HG03039 (cell line): Measurements from ENCODE around the gene KIF5A.
A peak's percentile ranks its signal among the peaks of the same experiment; 100 is the strongest.

ENCODE experiments used
- ATAC-seq: cut with Tn5 transposase; IDR thresholded peaks from one replicate; pipeline ENCODE4 v1.9.1; 2021; ENCODE audit warnings: mild to moderate bottlenecking, moderate library complexity; ENCODE audit not compliant: unreplicated experiment

KIF5A gene

DNA sequence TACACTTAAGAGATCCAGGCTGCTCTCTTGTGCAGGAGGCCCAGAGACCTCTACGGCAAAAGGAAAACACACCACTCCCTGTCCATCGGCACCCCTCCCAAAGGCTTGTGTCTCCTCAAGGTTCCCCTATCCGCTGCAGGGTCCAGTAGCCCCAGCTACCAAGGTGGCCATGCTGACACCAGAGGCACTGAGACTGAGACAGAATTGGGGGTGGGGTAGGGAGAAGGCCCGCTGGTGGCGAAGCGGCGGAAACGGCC lies 30.1 kb upstream of the KIF5A start:
- peak; percentile 0 for ATAC-seq

DNA sequence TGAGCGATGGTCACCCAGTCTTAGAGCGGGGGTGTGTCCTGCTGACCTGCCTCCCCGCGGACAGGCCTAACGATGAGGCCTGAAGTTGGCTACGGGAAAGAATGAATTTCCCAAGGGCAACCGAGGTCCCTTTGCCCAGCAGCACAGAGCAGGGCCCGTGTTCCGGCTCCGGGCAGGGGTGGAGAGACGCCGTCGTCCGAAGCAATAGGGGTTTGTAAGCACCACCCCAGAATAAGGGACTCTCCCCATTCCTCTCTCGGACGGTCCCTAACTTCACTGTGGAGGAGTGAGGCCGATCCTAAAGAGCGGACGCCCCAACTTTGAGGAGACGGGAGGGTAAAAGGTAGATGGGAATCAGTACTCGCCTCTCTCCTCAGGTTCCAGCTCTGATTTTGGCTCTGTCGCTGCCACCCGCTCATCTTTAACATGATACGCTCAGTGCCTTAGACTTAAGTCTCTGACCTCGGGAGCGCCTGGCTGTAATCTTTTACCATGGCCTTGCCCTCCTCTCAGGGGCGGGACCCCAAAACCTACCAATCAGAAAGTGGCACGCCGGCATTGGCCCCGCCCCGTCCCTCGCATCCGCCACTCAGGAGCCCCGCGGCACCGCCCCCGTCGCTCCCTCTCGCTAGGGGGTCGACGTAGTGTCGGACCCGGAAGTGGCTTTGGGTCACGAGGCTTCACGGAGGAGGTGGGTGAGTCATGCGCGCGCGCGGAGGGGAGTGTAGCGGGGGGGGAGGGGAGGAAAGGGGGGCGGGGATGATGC lies 29.6 kb upstream of the KIF5A start, which contains the start of gene DDIT3:
TSS of gene DDIT3 (minus strand) at position 462 of the 766 bp plus-strand sequence. CDS start 3,108 bp downstream, outside the sequence.
- ATAC-seq, result peak; percentile 69

DNA sequence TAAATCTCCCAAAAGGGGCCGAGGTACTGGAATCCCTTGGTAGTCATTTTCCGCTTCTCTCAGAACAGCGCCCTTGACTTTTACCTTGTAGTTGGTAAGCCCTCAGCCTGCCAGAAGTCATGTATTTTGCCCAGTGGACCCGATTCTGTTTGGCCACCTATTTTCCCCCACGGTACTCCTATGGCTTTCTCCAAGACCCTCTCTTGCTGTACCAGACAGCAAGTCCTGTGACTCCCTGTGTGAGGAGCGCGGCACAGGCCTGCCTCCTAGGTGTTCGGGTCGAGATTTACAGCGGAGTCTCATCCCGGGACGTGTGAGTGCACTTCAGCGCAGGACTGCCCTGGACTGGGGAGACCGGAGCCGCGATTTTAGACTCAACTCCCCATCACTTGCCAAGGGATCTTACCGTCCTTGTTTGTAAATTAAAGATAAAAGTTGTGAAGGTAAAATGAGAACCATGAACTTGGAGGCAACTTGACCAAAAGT lies 28.3 kb upstream of the KIF5A start:
- ATAC-seq, result no peak

DNA sequence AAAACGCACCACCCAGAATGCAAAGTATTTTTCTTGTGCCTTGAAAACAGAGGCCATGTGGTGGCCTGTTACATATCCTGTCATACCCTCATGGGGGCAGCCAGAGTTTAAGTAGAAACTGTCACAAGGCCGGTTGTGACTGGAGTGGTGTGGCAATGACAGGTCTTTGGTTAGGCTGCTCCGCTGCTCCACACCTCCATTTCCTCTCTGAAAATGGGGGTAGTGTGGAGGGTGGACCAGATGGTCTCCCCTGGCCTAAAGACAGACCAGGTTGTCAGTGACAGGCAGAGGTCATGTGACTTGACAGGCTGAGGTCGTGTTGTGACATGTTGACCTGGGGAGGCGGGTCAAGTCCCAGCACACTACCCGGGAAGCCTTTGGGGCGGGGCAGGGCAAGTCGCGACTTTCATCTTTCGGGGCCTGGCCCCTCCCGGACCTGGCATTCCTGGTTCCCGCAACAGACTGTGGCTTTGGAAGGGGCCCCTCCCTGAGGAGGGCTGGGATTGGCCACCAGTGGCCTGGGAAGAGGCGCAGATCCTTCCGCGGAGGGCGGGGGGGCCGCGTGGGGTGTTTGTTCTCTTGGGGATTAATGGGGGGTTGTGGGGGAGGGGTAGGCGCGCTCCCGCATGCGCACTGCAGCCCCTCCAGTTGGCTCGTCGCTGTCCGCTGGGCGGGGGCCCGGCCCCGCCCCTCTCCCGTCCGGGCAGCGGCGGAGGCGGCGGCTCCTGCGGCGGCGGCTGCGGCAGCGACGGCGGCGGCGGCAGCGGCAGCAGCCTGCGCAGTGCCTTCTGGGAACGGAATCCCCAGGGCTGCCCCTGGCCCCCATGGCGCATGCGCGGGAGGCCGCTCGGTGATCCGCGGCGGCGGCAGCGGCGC lies 27.6 kb upstream of the KIF5A start, which contains the start of gene MBD6:
TSS of gene MBD6 (plus strand) at position 814 of the 876 bp plus-strand sequence. CDS start 1,480 bp downstream, outside the sequence.
- ATAC-seq, result peak; percentile 33

DNA sequence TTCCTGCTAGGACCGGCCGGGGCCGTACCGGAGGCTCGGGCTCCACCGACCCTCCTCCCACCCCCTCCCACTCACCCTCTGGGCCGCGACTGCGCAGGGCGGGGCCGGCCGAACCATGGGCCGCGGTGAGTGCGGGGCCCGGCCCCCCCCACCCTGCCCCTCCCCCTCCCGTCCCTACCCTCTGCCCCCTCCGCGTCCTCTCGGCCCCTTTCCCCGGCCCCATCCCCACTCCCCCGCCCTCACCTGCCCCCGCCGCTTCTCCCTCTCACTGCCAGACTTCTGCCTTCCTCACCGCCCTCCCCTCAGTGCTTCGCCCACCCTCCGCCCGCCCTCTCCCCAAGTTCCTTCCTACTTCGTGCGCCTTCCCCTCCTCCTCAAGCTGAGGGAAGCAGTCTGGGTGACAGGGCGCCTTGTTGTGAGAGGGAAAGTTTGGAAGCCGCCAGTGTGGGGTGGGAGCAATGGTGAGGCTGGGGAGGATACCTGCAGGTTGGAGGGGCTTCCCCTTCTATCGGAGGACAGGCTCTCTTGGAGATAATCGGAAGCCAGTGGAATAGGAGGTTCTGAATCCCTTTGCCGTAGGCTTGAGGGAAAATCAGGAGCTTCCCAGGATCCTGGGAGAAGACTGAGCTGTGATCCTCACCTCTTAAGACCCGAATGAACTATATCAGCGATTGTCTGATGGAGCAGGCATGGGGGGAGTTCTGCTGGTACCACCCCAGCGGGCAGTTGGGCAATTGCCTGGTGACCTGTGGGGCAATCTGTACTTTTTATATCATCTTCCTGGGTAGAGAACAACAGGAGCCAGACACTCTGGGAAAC lies 26.7 kb upstream of the KIF5A start:
- no peak for ATAC-seq

DNA sequence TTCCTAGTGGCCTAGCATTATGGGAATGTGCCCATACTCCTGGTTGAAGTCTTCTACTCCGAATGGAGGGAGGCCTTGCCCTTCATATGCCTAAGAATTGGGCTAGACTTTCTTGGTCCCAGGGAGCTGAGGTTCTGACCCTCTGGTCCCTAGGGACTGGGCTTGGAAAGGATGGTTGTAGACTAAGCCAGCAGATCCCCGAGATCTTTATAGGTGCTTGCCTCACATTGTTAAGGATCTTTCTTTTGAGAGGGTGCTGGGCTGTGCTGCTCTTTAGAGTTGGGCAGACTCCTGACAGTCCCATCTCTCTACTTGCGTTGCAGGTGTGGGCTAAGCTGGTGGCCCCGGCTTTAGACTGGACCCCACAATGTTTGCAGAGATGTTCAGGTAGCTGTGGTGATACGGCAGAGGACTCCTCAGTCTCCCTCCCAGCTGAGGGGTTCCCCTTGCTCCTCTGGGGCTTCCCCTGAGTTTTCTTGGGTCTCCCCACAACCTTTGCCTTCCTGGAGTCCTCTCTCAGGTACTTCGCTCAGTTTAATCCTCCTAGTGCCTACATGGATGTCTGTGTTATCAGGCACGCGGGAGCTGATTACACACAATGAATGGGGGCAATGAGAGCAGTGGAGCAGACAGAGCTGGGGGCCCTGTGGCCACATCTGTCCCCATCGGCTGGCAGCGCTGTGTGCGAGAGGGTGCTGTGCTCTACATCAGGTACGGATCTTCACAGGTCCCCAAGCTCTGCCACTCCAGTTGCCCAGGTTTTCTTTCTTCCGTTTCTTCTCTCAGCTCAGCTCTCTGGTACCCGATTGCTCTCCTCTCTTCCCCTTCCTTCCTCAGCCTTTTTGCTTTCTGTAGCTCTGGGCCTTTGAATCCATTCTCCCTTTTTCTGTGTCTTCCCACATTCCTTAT lies 25.9 kb upstream of the KIF5A start:
- ATAC-seq, result no peak

DNA sequence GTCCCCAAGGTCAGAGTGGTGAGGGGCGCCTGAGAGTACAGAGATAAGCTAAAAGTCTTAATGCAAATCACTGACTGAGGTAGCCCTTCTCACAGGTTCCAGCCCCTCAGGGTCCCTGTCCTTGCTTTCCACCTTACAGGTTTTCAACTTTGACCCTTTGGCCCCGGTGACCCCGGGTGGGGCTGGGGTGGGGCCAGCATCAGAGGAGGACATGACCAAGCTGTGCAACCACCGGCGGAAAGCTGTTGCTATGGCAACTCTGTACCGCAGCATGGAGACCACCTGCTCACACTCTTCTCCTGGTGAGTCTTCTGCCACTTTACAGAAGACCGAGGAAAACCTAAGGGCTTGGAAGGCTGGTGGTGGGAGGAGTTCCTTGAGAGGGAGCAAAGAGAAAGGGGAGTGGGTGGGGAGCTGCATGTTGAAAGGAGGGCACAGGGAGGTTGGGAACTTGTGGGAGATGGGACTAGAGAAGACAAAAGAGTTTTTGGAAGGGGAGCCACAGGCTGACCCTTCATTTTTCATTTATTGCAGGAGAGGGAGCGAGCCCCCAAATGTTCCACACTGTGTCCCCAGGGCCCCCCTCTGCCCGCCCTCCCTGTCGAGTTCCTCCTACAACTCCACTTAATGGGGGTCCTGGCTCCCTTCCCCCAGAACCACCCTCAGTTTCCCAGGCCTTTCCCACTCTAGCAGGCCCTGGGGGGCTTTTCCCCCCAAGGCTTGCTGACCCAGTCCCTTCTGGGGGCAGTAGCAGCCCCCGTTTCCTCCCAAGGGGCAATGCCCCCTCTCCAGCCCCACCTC lies 24.8 kb upstream of the KIF5A start:
- ATAC-seq, result no peak

DNA sequence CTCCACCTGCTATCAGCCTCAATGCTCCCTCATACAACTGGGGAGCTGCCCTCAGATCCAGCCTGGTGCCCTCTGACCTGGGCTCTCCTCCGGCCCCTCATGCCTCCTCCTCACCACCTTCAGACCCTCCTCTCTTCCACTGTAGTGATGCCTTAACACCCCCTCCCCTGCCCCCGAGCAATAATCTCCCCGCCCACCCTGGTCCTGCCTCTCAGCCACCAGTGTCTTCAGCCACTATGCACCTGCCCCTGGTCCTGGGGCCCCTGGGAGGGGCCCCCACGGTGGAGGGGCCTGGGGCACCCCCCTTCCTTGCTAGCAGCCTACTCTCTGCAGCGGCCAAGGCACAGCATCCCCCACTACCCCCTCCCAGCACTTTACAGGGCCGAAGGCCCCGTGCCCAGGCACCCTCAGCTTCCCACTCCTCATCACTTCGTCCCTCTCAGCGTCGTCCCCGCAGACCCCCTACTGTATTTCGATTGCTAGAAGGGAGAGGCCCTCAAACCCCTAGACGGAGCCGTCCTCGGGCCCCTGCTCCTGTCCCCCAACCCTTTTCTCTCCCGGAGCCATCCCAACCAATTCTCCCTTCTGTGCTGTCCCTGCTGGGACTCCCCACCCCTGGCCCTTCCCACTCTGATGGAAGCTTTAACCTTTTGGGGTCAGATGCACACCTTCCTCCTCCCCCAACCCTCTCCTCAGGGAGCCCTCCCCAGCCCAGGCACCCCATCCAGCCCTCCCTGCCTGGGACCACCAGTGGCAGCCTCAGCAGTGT lies 24.0 kb upstream of the KIF5A start:
- ATAC-seq, result no peak

DNA sequence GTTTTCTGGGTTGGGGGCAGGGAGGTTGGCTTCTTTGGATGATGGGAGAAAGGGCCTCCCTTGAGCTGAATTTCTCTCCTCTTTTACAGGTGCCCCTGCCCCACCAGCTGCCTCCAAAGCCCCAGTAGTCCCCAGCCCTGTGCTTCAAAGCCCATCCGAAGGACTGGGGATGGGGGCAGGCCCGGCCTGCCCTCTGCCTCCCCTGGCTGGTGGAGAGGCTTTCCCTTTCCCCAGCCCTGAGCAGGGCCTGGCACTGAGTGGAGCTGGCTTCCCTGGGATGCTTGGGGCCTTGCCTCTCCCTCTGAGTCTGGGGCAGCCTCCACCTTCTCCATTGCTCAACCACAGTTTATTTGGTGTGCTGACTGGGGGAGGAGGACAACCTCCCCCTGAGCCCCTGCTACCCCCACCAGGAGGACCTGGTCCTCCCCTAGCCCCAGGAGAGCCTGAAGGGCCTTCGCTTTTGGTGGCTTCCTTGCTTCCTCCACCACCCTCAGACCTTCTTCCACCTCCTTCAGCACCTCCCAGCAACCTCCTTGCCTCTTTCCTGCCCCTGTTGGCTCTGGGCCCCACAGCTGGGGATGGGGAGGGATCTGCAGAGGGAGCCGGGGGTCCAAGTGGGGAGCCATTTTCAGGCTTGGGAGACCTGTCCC lies 23.2 kb upstream of the KIF5A start:
- no peak for ATAC-seq

DNA sequence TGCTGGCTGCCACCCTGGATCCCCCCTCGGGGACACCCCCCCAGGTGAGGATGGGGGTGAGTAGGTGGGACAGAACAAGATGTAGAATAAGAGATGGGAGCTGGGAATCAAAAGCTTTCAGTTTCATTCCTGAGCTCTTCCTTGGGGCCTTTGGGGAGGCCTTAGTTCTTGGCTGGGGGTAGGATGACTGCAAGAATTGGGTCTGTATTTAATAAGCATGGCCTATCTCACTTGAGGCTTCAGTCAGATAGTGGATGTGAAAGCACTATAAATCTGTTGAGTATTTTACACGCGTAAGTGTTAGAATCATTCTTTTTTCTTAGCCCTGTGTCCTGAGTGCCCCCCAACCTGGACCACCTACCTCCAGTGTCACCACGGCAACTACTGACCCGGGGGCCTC lies 22.7 kb upstream of the KIF5A start:
- ATAC-seq, result no peak

DNA sequence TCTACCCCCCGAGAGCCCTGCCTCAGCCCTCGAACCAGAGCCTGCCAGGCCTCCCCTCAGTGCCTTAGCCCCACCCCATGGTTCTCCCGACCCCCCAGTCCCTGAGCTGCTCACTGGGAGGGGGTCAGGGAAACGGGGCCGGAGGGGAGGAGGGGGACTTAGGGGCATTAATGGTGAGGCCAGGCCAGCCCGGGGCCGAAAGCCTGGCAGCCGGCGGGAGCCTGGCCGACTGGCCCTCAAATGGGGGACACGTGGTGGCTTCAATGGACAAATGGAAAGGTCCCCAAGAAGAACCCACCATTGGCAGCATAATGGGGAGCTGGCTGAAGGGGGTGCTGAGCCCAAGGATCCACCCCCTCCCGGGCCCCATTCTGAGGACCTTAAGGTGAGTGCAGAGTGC lies 21.7 kb upstream of the KIF5A start:
- ATAC-seq, result no peak

DNA sequence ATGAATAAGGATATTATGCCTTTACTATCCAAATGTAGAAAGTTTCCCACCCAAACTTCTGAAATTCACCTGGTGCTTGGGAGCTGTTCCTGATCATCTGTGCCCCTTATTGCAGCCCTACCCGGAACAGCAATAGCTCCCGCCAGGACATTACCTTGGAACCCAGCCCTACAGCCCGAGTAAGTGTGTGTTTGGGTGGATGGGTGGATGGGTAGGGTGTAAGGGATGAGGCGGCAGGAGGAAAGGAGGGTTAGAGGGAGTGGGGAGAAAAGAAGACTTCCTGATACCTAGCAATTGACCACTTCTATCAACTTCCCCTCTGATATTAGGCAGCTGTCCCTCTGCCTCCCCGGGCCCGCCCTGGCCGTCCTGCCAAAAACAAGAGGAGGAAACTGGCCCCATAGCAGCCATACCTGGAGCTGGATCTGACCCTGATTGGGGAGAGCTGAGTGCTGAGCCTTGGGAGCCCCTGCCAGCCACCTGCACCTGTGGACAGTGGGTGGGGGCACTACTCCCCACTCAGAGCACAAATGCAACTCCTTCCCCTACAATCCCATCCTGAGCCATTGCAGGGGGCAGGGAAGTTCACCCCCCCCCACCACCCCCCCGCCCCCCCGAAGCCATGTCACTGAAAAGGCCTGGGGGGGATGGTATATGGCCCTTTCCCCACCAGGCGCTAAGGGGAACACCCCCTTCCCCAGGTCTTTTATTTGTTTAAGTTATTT lies 20.9 kb upstream of the KIF5A start:
- no peak for ATAC-seq

DNA sequence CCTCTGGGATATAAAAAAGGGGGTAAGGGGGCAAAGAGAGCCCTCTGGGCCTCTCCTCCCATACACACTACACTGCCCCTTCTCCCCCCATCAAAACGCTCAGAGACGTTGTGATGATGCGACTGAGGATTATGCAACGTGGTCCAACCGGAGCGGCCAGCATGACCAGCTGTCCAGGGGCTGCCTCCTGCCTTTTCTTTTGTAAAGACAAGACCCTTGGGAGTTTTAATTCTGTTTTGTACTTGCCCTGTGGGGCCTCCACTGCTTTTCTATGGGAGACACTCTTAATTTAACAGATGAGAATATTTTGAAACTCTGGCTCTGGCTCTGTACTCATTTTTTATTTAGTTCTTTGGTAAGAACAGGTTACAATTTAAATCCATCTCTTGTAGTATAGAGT lies 20.0 kb upstream of the KIF5A start:
- ATAC-seq, result no peak

DNA sequence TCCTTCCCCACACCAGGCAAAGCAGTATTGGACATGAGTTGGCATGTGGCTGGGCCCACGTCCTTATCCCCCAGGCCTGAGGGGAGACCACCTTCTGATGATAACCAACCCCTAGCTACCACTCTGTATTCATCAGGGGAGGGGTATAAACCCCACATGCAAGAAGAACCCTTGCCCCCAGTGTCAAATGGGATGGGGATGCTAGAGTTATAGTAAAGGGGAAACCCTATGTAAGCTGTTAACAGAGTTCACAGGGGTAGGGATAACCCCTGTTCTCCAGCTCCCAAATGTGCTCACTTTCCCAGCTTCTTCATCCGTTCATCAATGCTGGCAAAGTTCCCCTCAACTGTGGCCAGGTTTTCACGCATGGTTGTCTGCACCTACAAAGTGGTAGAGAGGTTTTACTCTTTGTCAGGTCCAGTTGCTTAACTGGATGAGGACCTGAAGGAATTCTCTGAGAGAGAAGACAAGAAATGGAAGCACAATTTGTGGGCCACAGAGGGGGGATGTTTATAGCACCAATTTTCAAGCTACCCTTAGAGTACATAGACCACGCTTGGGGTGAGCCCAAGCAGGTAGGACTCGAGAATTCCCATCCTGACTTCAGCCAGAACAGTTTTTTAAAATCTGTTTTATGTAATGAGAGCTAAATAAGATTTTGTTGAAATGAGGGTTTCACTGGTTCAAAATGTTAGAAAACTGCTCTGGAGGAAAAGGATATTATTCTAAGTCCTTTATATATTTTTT lies 19.3 kb upstream of the KIF5A start:
- ATAC-seq, result no peak

DNA sequence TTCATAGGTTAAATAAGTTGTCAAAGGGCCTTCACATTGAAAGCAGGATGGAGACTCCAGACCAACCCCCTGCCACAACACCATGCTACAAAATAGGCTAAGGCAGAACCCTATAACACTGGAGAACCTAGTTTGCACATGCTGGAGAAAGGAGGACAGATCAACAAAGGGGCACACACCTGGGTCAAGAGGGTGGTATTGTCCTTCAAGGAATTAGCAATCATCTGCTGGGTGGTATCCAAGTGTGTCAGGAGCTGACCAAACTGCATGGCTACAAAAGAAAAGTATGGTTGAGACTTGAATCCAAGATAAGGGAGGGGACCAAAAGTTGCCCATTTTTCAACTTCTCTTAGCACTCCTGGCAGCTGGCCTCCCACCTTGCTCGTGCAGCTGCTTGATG lies 18.0 kb upstream of the KIF5A start:
- no peak for ATAC-seq

DNA sequence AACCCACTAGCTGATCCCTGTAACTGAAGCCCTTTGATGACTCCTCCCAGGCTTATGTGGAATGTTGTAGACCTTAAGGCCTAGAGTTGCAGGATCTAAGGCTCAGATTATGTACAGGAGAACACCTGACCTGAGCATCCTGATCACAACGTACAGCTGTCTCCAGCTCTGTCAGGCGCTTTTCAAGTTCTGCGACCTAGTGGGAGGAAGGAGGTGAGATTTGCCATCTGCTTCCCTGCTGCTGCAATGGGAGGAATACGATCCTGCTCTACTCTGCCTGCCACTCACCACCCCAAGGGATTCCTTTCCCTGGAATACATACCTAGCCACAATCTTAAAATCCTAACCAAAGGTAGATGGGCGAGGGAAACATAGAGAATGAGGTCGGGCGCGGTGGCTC lies 16.7 kb upstream of the KIF5A start:
- no peak for ATAC-seq

DNA sequence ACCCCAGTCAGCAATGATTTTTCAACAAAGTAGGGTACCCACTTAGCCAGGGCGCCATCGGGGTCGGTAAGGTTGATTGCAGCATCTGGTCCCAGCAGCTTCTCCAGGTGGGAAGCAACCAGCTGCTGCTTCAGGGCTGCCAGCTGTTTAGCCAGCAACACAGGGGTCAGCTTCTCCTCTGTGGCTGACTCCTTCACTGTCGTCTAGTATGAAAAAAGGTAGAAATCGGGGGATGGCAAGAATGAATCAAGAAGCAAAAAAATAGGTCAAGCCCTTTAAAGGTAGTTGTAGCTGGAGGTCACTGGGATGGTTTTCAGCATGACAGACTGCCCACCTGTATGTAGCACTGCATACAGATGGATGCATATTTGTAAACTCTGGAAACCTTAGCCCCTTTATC lies 15.6 kb upstream of the KIF5A start:
- no peak for ATAC-seq
